GM23248 (cell line): ENCODE measurements around the gene CPED1. TPM values are rescaled to one million over a fixed set of nuclear protein-coding genes. Genes with fewer than 3 reads are reported as not detected.

Experiments
- DNase-seq: peaks from one replicate; pipeline ENCODE4 v3.0.0-alpha.2; 2015
- H2AFZ ChIP-seq: fragments of 200-600 bp; sonication (generic); 2 replicates; pipeline ENCODE4 v1.6.1; 2016; ENCODE audit warnings: antibody characterized with exemption
- H3F3A ChIP-seq: fragments of 200-600 bp; sonication (generic); 2 replicates; pipeline ENCODE4 v1.6.1; 2016; ENCODE audit warnings: mild to moderate bottlenecking, antibody characterized with exemption, mixed run types; ENCODE audit not compliant: insufficient read depth
- H3K27ac ChIP-seq: fragments of 200-600 bp; sonication (generic); 2 replicates; pipeline ENCODE4 v1.5.1; 2016; ENCODE audit warnings: mild to moderate bottlenecking
- H3K27me3 ChIP-seq: fragments of 200-600 bp; sonication (generic); replicated peaks from 2 replicates; pipeline ENCODE4 v1.6.1; 2016; ENCODE audit warnings: mild to moderate bottlenecking; ENCODE audit not compliant: insufficient read depth
- H3K36me3 ChIP-seq: fragments of 200-600 bp; sonication (generic); 2 replicates; pipeline ENCODE4 v1.6.1; 2016; ENCODE audit warnings: low read depth, mild to moderate bottlenecking
- H3K4me1 ChIP-seq: fragments of 200-600 bp; sonication (generic); 2 replicates; pipeline ENCODE4 v1.6.1; 2016; ENCODE audit warnings: mild to moderate bottlenecking; ENCODE audit not compliant: insufficient read depth
- H3K4me2 ChIP-seq: fragments of 200-600 bp; sonication (generic); one replicate; pipeline ENCODE4 v1.6.1; 2016; ENCODE audit warnings: mild to moderate bottlenecking; ENCODE audit not compliant: unreplicated experiment
- H3K4me3 ChIP-seq: fragments of 200-600 bp; sonication (generic); 2 replicates; pipeline ENCODE4 v1.5.1; 2016; ENCODE audit warnings: mild to moderate bottlenecking
- H3K79me2 ChIP-seq: fragments of 200-600 bp; sonication (generic); 2 replicates; pipeline ENCODE4 v1.6.1; 2016; ENCODE audit warnings: mild to moderate bottlenecking; ENCODE audit not compliant: insufficient read depth
- H3K9ac ChIP-seq: fragments of 200-600 bp; sonication (generic); 2 replicates; pipeline ENCODE4 v1.6.1; 2016; ENCODE audit warnings: mild to moderate bottlenecking
- H3K9me2 ChIP-seq: fragments of 200-600 bp; sonication (generic); 2 replicates; pipeline ENCODE4 v1.6.1; 2016; ENCODE audit warnings: mixed run types, mild to moderate bottlenecking, moderate library complexity; ENCODE audit not compliant: insufficient read depth
- H3K9me3 ChIP-seq: fragments of 200-600 bp; sonication (generic); one replicate; pipeline ENCODE4 v1.6.1; 2017; ENCODE audit warnings: low read depth
- H4K20me1 ChIP-seq: fragments of 200-600 bp; sonication (generic); 2 replicates; pipeline ENCODE4 v1.6.0; 2016; ENCODE audit not compliant: insufficient read depth
- EZH2 ChIP-seq: fragments of 200-600 bp; sonication (generic); IDR thresholded peaks from 2 replicates; pipeline ENCODE4 v1.6.1; 2018; ENCODE audit warnings: antibody characterized with exemption, mild to moderate bottlenecking; ENCODE audit not compliant: insufficient read depth, poor library complexity, severe bottlenecking
- EZH2phosphoT487 ChIP-seq: fragments of 200-600 bp; sonication (generic); IDR thresholded peaks from 2 replicates; pipeline ENCODE4 v1.6.1; 2018; ENCODE audit warnings: antibody characterized with exemption, moderate library complexity, mild to moderate bottlenecking, low read depth; ENCODE audit not compliant: insufficient read depth
- whole genome bisulfite sequencing, 2 experiments: methylation state at CpG; one replicate each; pipeline ENCODE4 v1.1.6; 2015 to 2017; ENCODE audit warnings: low lambda C conversion rate in 2 of 2, low coverage in 1 of 2; ENCODE audit errors: missing lambda C conversion rate in 2 of 2; 5-methylcytosine and 5-hydroxymethylcytosine counted together
- in situ Hi-C: fragments of 300-500 bp; cut with MboI; formaldehyde crosslinking; loops from 2 replicates; pipeline ENCODE4 v1.15.0; 2020
- polyA plus RNA-seq: library from polyadenylated mRNA; unstranded; fragments of >200 nt; fragmentation: Nextera tagmentation; extraction: Ambion mirVana; gene quantifications from 2 replicates; pipeline ENCODE4 v1.2.1, GENCODE V29; 2016
- total RNA-seq: library from RNA; depleted of rRNA; stranded (reverse); fragments of >200 nt; shearing (Covaris generic); gene quantifications from 2 replicates; pipeline ENCODE4 v1.2.3, GENCODE V29; 2014

The CPED1 gene
- total and polyA plus RNA-seq, 2 experiments from 2014 or later, result 12.4 to 20.2 TPM

DNA sequence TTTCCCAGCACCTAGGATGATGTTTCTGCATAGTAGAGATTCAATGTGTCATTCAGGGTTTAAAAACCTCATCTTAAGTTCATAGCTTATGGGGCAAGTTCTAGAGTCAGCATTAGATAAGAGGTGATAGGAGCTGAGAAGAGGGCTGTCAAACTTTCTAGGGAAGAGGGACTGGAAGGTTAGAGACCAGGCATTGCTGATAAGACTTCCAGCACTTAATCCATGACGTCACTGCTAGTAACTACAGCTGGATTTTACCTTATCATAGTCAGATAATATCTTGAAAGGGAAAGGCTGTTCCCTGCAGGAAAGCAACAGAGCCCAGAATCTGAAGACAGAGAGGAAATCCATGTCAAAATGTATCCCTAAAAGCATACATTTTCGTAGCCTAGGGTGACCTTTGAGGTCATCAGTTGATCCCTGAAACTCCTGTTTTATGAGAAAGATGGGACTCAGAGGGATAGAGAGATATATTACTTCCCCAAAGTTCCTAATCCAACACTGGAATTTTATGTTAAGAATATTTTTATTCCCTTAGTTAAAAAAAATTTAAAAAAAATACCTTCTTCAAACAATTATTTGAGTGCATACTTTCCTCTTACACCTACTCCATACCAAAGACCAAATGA, 3.3 kb upstream of the CPED1 start:
- H3K36me3 ChIP-seq, result no peaks in the 10 kb centered on the region
- no peak overlapping the region for H3K4me3 ChIP-seq
- H3K9me3 ChIP-seq, result no peaks in the 10 kb centered on the region
- no peak for DNase-seq
- TF ChIP-seq EZH2 (no peak), EZH2phosphoT487 (no peak)
- no peak overlapping the region for H3K4me2 ChIP-seq
- H3K79me2 ChIP-seq, result peaks cover 8% of the 10 kb centered on the region
- H4K20me1 ChIP-seq, result no peaks in the 10 kb centered on the region
- H3K27me3 ChIP-seq, result no peaks in the 10 kb centered on the region
- no peaks in the 10 kb centered on the region for H3K9me2 ChIP-seq
- in situ Hi-C loops, result loop anchor here (5.0 to 25.0 kb wide), 3 partner anchors 97 to 552 kb away; partner anchors contain the start of gene WNT16
- H3K4me1 ChIP-seq, result peaks cover 31% of the 10 kb centered on the region
- H2AFZ ChIP-seq, result no peak overlapping the region
- H3K27ac ChIP-seq, result no peak overlapping the region
- peaks cover 44% of the 10 kb centered on the region for H3F3A ChIP-seq
- 65 to 73% methylated on average over 2 of the region's 2 CpGs for WGBS, 2 experiments
- H3K9ac ChIP-seq, result no peak overlapping the region

DNA sequence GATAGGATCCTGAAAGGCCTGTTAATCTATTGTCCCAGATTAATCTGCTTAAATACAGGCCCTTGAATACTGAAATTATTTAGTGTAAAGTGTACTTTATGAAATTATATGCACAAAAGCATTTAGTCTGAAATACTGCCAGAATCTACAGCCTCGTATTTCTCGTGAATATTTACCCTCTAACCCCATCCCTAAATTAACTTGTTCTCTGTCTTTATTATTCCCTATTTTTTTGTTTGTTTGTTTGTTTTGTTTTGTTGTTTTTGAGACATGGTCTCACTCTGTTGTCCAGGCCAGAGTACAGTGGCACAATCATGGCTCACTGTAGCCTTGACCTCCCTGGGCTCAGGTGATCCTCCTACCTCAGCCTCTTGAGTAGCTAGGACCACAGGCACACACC, 2.7 kb upstream of the CPED1 start:
- Histone ChIP-seq H3K36me3 (no peaks in the 10 kb centered on the region), H3F3A (peaks cover 48% of the 10 kb centered on the region), H2AFZ (no peak overlapping the region), H3K4me3 (no peak overlapping the region), H3K27me3 (no peaks in the 10 kb centered on the region), H3K27ac (no peak overlapping the region), H3K4me2 (no peak overlapping the region), H3K9me2 (no peaks in the 10 kb centered on the region), H4K20me1 (no peaks in the 10 kb centered on the region), H3K79me2 (peaks cover 14% of the 10 kb centered on the region), H3K9me3 (no peaks in the 10 kb centered on the region), H3K9ac (no peak overlapping the region), H3K4me1 (peaks cover 30% of the 10 kb centered on the region)
- 91 to 92% methylated on average over 2 of the region's 2 CpGs for WGBS, 2 experiments
- DNase-seq, result no peak
- in situ Hi-C loops, result loop anchor here (5.0 to 25.0 kb wide), 3 partner anchors 96 to 551 kb away; partner anchors contain the start of gene WNT16
- TF ChIP-seq EZH2 (no peak), EZH2phosphoT487 (no peak)

DNA sequence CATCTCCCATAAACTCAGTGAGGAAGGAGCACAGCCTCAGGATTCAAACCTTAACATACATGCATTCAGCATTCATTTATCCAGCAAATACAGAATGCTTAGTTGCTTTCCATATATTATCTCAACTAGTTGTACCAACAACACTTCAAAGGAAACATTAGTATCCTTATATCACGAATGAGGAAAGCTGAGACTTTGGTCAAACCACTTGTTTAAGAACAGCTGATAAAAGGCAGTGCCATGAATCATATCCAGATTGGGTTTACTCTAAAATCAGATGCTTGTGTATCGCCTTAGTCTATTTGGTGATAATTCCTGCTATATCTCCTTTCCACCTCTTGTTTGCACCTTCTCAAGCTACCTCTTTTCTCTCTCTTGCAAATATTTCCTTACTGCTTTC, 1.9 kb upstream of the CPED1 start:
- WGBS, 2 experiments, result 62 to 83% methylated on average over 2 of the region's 2 CpGs
- Histone ChIP-seq H4K20me1 (no peaks in the 10 kb centered on the region), H3K79me2 (peaks cover 18% of the 10 kb centered on the region), H3K4me2 (no peak overlapping the region), H2AFZ (no peak overlapping the region), H3K4me3 (no peak overlapping the region), H3K27me3 (no peaks in the 10 kb centered on the region), H3F3A (peaks cover 50% of the 10 kb centered on the region), H3K9me2 (no peaks in the 10 kb centered on the region), H3K27ac (no peak overlapping the region), H3K4me1 (peaks cover 33% of the 10 kb centered on the region), H3K9ac (no peak overlapping the region), H3K36me3 (no peaks in the 10 kb centered on the region), H3K9me3 (no peaks in the 10 kb centered on the region)
- no peak for TF ChIP-seq EZH2
- no peak for TF ChIP-seq EZH2phosphoT487
- in situ Hi-C loops, result loop anchor here (5.0 to 25.0 kb wide), 3 partner anchors 96 to 551 kb away; partner anchors contain the start of gene WNT16
- no peak for DNase-seq

- H3K27ac ChIP-seq, result no peak overlapping the region
- no peak for DNase-seq
- WGBS, 2 experiments, result 0 to 1% methylated on average over 3 of the region's 3 CpGs
- peaks cover 52% of the 10 kb centered on the region for H3F3A ChIP-seq
- no peaks in the 10 kb centered on the region for H3K27me3 ChIP-seq
- no peaks in the 10 kb centered on the region for H4K20me1 ChIP-seq
- no peak overlapping the region for H3K4me2 ChIP-seq
- in situ Hi-C loops, result loop anchor here (5.0 to 25.0 kb wide), 3 partner anchors 95 to 550 kb away; partner anchors contain the start of gene WNT16
- H3K9me2 ChIP-seq, result no peaks in the 10 kb centered on the region
- H3K9ac ChIP-seq, result no peak overlapping the region
- TF ChIP-seq EZH2 (no peak), EZH2phosphoT487 (no peak)
- H3K9me3 ChIP-seq, result no peaks in the 10 kb centered on the region
- H3K36me3 ChIP-seq, result no peaks in the 10 kb centered on the region
- peaks cover 34% of the 10 kb centered on the region for H3K4me1 ChIP-seq
- H3K4me3 ChIP-seq, result no peak overlapping the region
- H3K79me2 ChIP-seq, result peaks cover 24% of the 10 kb centered on the region
- H2AFZ ChIP-seq, result peak overlapping the region; percentile 83; the same call in 1 of the 2 replicates
Measured at GRCh38 chr7:120987280-120987679, 1.2 kb upstream of the CPED1 start.
